NB4 (cell line): ENCODE data around the gene ALG3.
A peak's percentile ranks its signal among the peaks of the same experiment; 100 is the strongest.

Source experiments
- DNase-seq: peaks from one replicate; pipeline ENCODE4 v3.0.0; 2010; ENCODE audit warnings: low read depth
- H3K4me3 ChIP-seq: one replicate; pipeline ENCODE4 v1.5.1; 2011; ENCODE audit warnings: mild to moderate bottlenecking, low read depth, low read length, moderate library complexity
- CTCF ChIP-seq: IDR thresholded peaks from one replicate; pipeline ENCODE4 v1.5.1; 2012; ENCODE audit warnings: low read depth, low read length
- MAX ChIP-seq: IDR thresholded peaks from 2 replicates; pipeline ENCODE4 v1.6.1; 2011; ENCODE audit warnings: low read depth, low read length
- MYC ChIP-seq: IDR thresholded peaks from 2 replicates; pipeline ENCODE4 v1.6.1; 2011; ENCODE audit warnings: low read depth, low read length
- POLR2A ChIP-seq: IDR thresholded peaks from 2 replicates; pipeline ENCODE4 v1.6.1; 2011; ENCODE audit warnings: mild to moderate bottlenecking; ENCODE audit not compliant: insufficient read length; ENCODE audit errors: extremely low read depth

The ALG3 gene

GRCh38 chr3:184238246-184238818 is 10.4 kb downstream of the ALG3 start:
- no peak for DNase-seq
- no peak overlapping the region for H3K4me3 ChIP-seq
- TF ChIP-seq CTCF (no peak), MYC (no peak), MAX (no peak), POLR2A (no peak)

- TF ChIP-seq POLR2A (no peak), MYC (no peak), MAX (no peak)
- DNase-seq = no peak
- H3K4me3 ChIP-seq = no peak overlapping the region
Measured at GRCh38 chr3:184237807-184238206, 11.0 kb downstream of the ALG3 start.

GRCh38 chr3:184237211-184237610 is 11.6 kb downstream of the ALG3 start:
- no peak for DNase-seq
- H3K4me3 ChIP-seq = no peak overlapping the region
- TF ChIP-seq CTCF (no peak), MYC (no peak), MAX (no peak), POLR2A (no peak)

- H3K4me3 ChIP-seq = no peak overlapping the region
- TF ChIP-seq CTCF = no peak
- no peak for TF ChIP-seq POLR2A
- TF ChIP-seq MYC = no peak
- no peak for TF ChIP-seq MAX
- no peak for DNase-seq
Measured at GRCh38 chr3:184236636-184237035, 12.1 kb downstream of the ALG3 start.

GRCh38 chr3:184236033-184236410 is 12.7 kb downstream of the ALG3 start:
- TF ChIP-seq POLR2A (no peak), MYC (no peak), CTCF (no peak), MAX (no peak)
- DNase-seq = no peak

GRCh38 chr3:184235381-184236032 is 13.3 kb downstream of the ALG3 start:
- TF ChIP-seq MYC = no peak
- no peak for TF ChIP-seq CTCF
- TF ChIP-seq MAX = no peak
- TF ChIP-seq POLR2A = no peak
- peak; percentile 29 for DNase-seq
- H3K4me3 ChIP-seq = no peak overlapping the region

More at GRCh38 chr3:184236033-184236410, 12.7 kb downstream of the ALG3 start:
- H3K4me3 ChIP-seq = no peak overlapping the region
